Stimulated activated CD8-positive, alpha-beta memory T cell treated with anti-CD3 and anti-CD28 coated beads, Interleukin-12 subunit alpha, Interleukin-12 subunit beta, amount 100 ng/mL, for 24 hours (primary cell): ENCODE data around the gene TRIM48.
"Not testable (repeated sequence)": the region's sequence is repeated elsewhere in the genome, so short reads cannot be mapped to it uniquely, and the experiment has no call there.

ENCODE experiments used
- DNase-seq: peaks from one replicate; pipeline ENCODE4 v3.0.0-alpha.2; 2020; ENCODE audit errors: extremely low read depth

TRIM48 gene, protein sequence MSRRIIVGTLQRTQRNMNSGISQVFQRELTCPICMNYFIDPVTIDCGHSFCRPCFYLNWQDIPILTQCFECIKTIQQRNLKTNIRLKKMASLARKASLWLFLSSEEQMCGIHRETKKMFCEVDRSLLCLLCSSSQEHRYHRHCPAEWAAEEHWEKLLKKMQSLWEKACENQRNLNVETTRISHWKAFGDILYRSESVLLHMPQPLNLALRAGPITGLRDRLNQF

DNA sequence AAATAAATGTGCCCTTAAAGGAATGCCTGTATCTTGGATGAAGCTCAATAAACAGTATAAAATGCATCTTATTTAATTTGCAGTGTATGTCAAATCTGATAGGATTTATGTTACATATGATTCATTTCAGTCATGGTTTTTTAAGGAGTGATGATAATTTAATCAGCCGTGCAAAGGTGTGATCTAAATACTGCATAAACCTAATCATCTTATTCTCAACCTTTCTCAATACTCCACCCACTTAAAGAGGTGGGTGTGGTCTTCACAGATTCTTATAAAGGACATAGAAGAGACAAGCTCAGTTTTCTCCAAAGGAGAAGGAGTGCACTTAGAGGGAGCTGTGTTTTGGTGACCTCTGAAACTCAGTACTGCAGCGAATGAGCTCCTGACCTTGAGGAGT, at the start of gene TRIM48:
TRIM48 (plus strand) TSS at position 301 of the 400 bp plus-strand sequence. CDS start 113 bp downstream, outside the sequence.
- not testable (repeated sequence) for DNase-seq

DNA sequence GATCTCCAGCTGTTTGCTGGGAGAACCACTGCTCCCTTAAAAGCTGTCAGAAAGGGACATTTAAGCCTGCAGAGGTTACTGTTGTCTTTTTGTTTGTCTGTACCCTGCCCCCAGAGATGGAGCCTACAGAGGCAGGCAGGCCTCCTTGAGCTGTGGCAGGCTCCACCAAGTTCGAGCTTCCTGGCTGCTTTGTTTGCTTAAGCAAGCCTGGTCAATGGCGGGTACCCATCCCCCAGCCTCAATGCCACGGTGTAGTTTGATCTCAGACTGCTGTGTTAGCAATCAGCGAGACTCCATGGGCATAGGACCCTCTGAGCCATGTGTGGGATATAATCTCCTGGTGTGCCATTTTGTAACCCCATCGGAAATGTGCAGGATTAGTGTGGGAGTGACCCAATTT, 23.6 kb upstream of the TRIM48 start:
- not testable (repeated sequence) for DNase-seq

DNA sequence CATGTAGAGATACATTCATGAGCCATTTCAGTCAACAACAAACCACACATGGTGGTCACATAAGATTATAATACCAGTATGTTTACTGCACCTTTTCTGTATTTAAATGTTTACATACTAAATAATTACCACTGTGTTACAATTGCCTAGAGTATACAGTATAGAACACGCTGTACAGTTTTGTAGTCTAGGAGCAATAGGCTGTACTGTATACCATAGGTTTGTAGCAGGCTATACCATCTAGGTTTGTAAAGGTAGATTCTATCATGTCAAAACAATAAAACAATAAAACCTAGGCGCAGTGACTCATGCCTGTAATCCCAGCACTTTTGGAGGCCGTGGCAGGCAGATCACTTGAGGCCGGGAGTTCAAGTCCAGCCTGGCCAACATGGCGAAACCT, 1.1 kb downstream of the TRIM48 start:
- no peak for DNase-seq
